HEK293 (cell line): ENCODE results near the gene METTL2B.

Source experiments
- CTCF ChIP-seq: fragments of 450-650 bp; formaldehyde crosslinking; IDR thresholded peaks from 2 replicates; pipeline ENCODE4 v1.5.1; 2016; ENCODE audit warnings: missing biosample characterization, missing genetic modification characterization
- ZBTB1 ChIP-seq: fragments of 450-650 bp; formaldehyde crosslinking; IDR thresholded peaks from 2 replicates; pipeline ENCODE4 v1.5.1; 2016; ENCODE audit warnings: missing biosample characterization, missing genetic modification characterization
- ZNF174 ChIP-seq: fragments of 450-650 bp; formaldehyde crosslinking; IDR thresholded peaks from 2 replicates; pipeline ENCODE4 v1.5.0; 2017; ENCODE audit warnings: missing biosample characterization, mild to moderate bottlenecking, missing genetic modification characterization
- ZNF214 ChIP-seq: fragments of 450-650 bp; formaldehyde crosslinking; IDR thresholded peaks from 2 replicates; pipeline ENCODE4 v1.5.1; 2017; ENCODE audit warnings: missing biosample characterization, mild to moderate bottlenecking, missing genetic modification characterization, borderline replicate concordance
- ZNF274 ChIP-seq, 2 experiments: fragments of 200-500 bp in 1 of 2; fragments of 450-650 bp in 1 of 2; sonication (Bioruptor generic) in 1 of 2; formaldehyde crosslinking in 1 of 2; IDR thresholded peaks; 2 replicates each; pipeline versions ENCODE4 v1.5.1 to v1.6.1; 2014 to 2016; ENCODE audit warnings: borderline replicate concordance in 1 of 2, inconsistent platforms in 1 of 2, low read length in 1 of 2, missing biosample characterization in 1 of 2, missing genetic modification characterization in 1 of 2
- ZNF324 ChIP-seq: fragments of 450-650 bp; formaldehyde crosslinking; IDR thresholded peaks from 2 replicates; pipeline ENCODE4 v1.5.1; 2016; ENCODE audit warnings: missing biosample characterization, missing genetic modification characterization

- no peak for TF ChIP-seq ZNF174 (tag by site-specific recombination)
- no peak for TF ChIP-seq ZNF324 (tag by site-specific recombination)
- no peak for TF ChIP-seq CTCF (tag by site-specific recombination)
- no peak for TF ChIP-seq ZBTB1 (tag by site-specific recombination)
- TF ChIP-seq ZNF214 (tag by site-specific recombination): no peak
- TF ChIP-seq ZNF274 (IDR thresholded peaks at IDR 0.05; ENCODE audit: low read length): no peak
- no peak for TF ChIP-seq ZNF274 (tag by site-specific recombination; IDR thresholded peaks at IDR 0.05; ENCODE audit: borderline replicate concordance)
Observed at GRCh38 chr7:128431754-128432153, 44.8 kb upstream of the METTL2B start.
